ENCODE measurements around the gene NPDC1.

DNA sequence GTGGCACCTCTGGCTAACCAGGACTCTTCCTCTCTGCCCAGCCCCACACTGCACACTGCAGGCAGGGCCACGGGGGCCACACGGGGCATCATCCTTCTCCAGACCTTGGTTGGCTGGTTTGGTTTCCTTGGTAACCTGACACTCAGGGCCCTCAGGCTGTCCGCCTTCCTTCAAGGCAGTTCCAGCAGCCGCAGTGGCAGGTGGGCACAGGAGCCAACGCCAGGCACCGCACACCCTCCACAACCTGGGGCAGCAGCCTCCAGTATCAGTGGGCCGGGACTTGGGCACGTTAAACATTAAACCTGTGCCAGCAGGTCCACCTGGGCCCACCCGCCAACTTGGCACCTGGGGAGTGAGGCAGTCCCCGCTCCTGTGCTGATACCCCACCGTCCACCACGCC lies 1.9 kb downstream of the NPDC1 start:
- TF ChIP-seq POLR2A (IDR thresholded peaks at IDR 0.05; ENCODE audit: control extremely low read depth in 1 of 2, low read depth in 2 of 2, low read length in 2 of 2), result no peak
- no peak for TF ChIP-seq KDM1A (IDR thresholded peaks at IDR 0.05; ENCODE audit: borderline replicate concordance, low read length)
- TF ChIP-seq FOSL1 (IDR thresholded peaks at IDR 0.05; ENCODE audit: insufficient read depth, low read depth, low read length), result no peak
- no peak for TF ChIP-seq TEAD4 (IDR thresholded peaks at IDR 0.05; ENCODE audit: low read depth, low read length)
- TF ChIP-seq CEBPB (IDR thresholded peaks at IDR 0.05; ENCODE audit: low read depth, low read length), result no peak
- no peak for TF ChIP-seq NRF1 (IDR thresholded peaks at IDR 0.05; ENCODE audit: low read depth, low read length)
- TF ChIP-seq, protein P1, sequence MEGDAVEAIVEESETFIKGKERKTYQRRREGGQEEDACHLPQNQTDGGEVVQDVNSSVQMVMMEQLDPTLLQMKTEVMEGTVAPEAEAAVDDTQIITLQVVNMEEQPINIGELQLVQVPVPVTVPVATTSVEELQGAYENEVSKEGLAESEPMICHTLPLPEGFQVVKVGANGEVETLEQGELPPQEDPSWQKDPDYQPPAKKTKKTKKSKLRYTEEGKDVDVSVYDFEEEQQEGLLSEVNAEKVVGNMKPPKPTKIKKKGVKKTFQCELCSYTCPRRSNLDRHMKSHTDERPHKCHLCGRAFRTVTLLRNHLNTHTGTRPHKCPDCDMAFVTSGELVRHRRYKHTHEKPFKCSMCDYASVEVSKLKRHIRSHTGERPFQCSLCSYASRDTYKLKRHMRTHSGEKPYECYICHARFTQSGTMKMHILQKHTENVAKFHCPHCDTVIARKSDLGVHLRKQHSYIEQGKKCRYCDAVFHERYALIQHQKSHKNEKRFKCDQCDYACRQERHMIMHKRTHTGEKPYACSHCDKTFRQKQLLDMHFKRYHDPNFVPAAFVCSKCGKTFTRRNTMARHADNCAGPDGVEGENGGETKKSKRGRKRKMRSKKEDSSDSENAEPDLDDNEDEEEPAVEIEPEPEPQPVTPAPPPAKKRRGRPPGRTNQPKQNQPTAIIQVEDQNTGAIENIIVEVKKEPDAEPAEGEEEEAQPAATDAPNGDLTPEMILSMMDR (IDR thresholded peaks at IDR 0.05; ENCODE audit: control extremely low read depth in 1 of 3, insufficient read depth in 1 of 3, low read depth in 1 of 3, low read length in 3 of 3), result no peak
- TF ChIP-seq SIX5 (IDR thresholded peaks at IDR 0.05; ENCODE audit: low read depth, low read length), result no peak
